ENCODE results near the gene MAGOH. TPM values are rescaled to one million over a fixed set of nuclear protein-coding genes. Genes with fewer than 3 reads are reported as not detected.
"Not testable (repeated sequence)": the region's sequence is repeated elsewhere in the genome, so short reads cannot be mapped to it uniquely, and the experiment has no call there.

MAGOH gene
- 33.9 and 55.8 TPM in 2 replicates for total RNA-seq (2014; rRNA removed; shearing (Covaris generic); ENCODE audit: low replicate concordance)

DNA sequence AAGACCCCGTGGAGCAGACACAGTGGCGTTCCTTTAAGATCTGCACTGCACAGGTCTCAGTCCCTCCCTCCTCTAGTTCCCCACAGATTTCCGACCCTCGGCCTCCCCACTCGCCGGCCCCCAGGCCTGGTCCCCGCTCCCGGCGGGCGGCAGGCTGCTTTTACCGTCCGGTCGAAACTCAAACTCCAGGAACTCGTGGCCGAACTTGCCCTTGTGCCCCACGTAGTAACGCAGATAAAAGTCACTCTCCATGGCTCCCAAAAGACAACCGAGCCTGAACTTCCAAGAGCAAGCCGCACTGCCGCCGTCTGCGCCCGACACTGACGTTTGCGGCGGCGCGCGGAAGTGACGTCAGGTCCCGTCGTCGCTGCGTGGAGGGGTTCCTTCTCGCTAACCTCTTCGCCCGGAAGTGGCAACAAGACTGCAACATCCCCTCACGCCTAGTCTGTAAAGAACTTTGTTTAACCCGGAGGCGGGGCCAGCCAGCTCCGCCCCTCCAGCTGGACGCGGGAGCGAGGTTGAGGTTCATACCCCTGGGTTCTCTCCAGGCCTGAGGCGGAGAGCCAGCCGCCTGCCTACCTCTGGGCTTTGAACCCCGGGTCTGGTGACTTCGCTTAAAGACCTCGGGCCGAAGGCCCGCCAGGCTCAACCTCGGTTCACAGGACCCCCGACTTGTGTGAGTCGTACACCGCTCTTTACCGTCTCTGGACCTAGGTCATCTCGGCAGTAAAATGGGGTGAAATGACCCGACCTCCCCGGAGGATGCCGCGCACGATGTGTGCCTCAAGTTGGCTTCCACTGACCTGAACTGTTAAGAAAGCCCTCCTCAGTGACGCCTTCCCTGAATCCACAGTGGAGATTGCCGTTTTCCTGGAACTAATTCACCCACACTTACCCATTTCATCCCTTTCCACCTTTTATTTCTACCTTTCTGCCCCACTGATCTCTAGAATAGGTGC lies at the start of gene MAGOH:
TSS of gene MAGOH (minus strand) at position 322 of the 959 bp plus-strand sequence. CDS start at position 252, 70 bp downstream.
- in situ Hi-C loops (cut with HindIII; ENCODE audit: low pct_unique_long_range_greater_than_20kb, low sequenced_read_pairs) = no loop called here
- peak; percentile 91 for DNase-seq (ENCODE audit: low read depth)

- no peak for DNase-seq (ENCODE audit: low read depth)
- in situ Hi-C loops (cut with HindIII; ENCODE audit: low pct_unique_long_range_greater_than_20kb, low sequenced_read_pairs) = no loop called here
Measured at GRCh38 chr1:53286955-53287354, 48.6 kb upstream of the MAGOH start.

DNA sequence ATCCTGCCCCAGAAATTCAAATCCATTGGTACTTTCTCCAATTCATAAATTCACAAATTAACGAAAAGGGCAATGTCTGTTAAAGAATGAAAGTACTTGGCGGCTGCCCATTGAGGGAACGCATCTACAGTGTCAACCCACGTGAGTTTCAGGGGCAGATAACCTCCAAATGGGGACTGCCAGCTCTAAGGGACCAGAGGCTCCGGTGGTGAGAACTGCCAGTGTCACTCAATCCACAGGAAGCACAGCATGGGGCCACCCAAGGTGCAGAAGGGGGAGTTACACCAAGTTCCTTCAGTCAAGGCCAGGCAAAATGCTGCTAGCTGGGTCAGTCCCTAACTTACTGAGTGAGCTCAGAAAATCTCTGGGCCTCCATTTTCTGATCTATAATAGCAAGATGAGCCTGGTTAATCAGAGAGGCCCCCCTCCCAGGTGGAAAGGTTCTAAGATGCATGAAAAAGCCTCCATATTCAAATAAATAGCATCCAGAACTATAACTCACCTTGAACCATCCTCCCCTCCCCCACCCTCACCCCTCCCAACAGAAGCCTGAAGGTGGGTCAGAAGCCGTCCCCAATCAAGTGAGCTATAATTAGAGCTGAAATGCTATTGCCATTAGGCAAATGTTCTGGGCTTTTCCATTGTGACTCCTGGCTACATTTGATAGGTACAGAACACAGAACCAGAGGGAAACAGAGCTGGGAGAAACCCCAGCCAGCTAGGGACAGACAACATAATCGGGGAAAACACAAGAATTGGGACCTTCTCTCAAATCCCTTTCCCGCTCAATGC lies 47.8 kb upstream of the MAGOH start:
- DNase-seq (ENCODE audit: low read depth) = no peak
- in situ Hi-C loops (cut with HindIII; ENCODE audit: low pct_unique_long_range_greater_than_20kb, low sequenced_read_pairs) = no loop called here

- no peak for DNase-seq (ENCODE audit: low read depth)
- in situ Hi-C loops (cut with HindIII; ENCODE audit: low pct_unique_long_range_greater_than_20kb, low sequenced_read_pairs) = no loop called here
Measured at GRCh38 chr1:53285546-53285945, 47.2 kb upstream of the MAGOH start.

GRCh38 chr1:53284224-53285020 lies 46.1 kb upstream of the MAGOH start:
- no peak for DNase-seq (ENCODE audit: low read depth)
- in situ Hi-C loops (cut with HindIII; ENCODE audit: low pct_unique_long_range_greater_than_20kb, low sequenced_read_pairs) = no loop called here

DNA sequence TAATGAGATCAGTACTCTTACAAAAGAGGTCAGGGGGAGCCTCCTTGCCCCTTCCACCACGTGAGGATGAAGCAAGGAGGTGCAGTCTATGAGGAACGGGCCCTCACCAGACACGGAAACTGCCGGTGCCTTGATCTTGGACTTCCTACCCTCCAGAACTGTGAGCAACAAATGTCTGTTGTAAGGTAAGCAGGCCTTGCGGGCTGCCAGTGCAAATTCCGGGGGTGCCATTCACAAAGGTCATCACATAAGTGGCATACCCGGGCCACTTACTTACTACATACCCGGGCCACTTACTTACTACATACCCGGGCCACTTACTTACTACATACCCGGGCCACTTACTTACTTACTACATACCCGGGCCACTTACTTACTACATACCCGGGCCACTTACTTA lies 44.8 kb upstream of the MAGOH start:
- DNase-seq (ENCODE audit: low read depth); in situ Hi-C loops (cut with HindIII; ENCODE audit: low pct_unique_long_range_greater_than_20kb, low sequenced_read_pairs): not testable (repeated sequence)

- in situ Hi-C loops (cut with HindIII; ENCODE audit: low pct_unique_long_range_greater_than_20kb, low sequenced_read_pairs) = no loop called here
- no peak for DNase-seq (ENCODE audit: low read depth)
Measured at GRCh38 chr1:53281133-53281532, 42.8 kb upstream of the MAGOH start.

- in situ Hi-C loops (cut with HindIII; ENCODE audit: low pct_unique_long_range_greater_than_20kb, low sequenced_read_pairs) = no loop called here
Measured at GRCh38 chr1:53280496-53280895, 42.2 kb upstream of the MAGOH start.

DNA sequence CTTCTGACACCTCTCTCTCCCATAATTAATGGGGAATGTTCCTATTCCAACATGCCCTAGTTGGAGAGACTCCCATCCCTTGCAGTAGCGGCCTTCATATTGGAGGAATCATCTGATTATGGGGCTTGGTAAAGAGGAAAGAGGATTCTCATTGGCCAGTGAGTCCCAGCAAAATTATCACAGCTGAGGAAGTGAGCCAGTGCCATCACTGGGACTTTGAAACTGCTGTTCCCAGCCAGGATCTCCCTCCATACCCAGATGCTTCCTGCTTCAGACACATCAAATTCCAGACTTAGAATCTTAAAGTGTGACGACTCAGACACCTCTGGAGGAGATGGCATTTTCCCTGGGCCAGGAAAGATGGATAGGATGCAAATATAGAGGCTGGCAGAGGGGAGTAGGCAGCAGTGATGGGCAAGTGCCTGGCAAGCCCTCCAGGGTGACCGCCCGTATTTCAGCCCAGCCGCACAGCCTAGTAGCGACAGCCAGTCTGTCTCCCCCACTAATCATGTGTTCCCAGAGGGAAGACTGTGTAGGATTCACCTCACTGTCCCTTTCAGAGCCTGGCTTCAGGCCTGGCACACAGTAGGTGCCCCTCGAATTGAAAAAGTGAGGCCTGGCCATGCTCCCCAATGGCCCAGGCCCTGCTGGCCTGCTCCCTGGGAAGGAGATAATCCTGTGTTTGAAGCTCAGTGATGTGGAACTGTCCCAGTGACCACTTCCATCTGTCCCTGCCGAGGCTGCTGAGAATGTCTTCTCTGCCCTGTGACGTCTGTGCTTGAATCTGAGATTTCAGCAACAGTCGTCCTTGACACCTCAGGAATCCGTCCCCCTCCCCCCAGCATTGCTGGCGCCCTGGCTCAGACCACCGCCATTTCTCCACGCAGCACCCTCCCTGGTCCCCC lies 41.2 kb upstream of the MAGOH start:
- in situ Hi-C loops (cut with HindIII; ENCODE audit: low pct_unique_long_range_greater_than_20kb, low sequenced_read_pairs) = no loop called here

More at GRCh38 chr1:53280496-53280895, 42.2 kb upstream of the MAGOH start:
- no peak for DNase-seq (ENCODE audit: low read depth)

DNA sequence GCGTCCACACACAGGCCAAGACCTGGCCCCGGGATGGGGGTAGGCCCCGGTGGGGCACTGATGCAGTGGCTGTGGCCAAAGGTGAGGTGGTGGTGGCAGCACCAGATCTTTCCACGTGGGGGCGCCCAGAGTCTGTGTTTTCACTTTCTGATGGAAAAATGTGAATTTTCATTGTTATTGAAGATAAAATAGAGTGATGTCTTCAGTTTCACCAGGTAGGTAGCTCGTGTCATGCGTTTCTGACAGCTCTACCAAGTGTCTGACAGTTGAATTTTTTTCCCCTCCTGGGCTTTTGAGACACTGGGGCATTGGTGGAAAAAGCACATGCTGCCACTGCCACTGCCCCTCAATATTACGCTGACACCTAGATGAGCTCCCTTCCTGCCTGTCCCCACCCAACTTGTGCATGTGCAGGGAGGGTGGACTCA lies 40.0 kb upstream of the MAGOH start:
- DNase-seq (ENCODE audit: low read depth) = peak; percentile 19
- in situ Hi-C loops (cut with HindIII; ENCODE audit: low pct_unique_long_range_greater_than_20kb, low sequenced_read_pairs) = no loop called here

More for the DNA sequence above, 41.2 kb upstream of the MAGOH start:
- no peak for DNase-seq (ENCODE audit: low read depth)

DNA sequence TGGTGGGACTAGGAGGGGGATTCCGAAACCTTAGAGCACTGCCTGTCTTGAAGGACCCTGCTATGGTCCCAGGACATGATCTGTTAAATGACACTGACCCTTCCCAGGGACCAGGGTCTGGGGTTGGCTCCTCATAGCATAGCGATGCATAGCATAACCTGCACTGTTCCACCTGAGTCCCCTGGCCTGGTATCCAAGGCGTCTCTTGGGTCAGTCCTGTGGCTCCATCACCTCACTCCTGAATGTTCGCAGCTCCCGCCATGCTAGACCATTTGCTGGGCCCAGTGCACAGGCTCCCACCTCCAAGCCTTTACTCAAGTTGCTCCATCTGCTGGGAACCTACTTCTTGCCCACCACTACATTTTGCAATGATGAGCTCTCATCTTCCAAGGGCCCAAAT lies 39.0 kb upstream of the MAGOH start:
- in situ Hi-C loops (cut with HindIII; ENCODE audit: low pct_unique_long_range_greater_than_20kb, low sequenced_read_pairs) = no loop called here
- no peak for DNase-seq (ENCODE audit: low read depth)

DNA sequence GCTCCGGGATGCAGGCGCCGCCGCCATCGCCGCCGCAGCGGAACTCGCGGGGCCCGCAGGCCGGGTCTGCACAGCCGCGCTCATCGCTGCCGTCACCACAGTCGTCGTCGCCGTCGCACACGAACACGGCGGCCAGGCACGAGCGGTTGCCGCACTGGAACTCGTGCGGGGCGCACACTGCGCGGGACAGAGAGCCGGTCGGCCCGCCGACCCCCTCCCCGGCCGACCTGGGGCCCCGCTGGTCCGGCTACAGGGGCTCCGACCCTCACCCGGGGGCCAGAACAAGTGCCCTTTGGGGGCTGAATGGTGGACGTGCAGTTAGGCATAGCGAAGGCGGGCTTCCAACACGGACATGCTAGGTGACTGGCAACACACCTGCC lies 38.6 kb upstream of the MAGOH start:
- in situ Hi-C loops (cut with HindIII; ENCODE audit: low pct_unique_long_range_greater_than_20kb, low sequenced_read_pairs) = no loop called here
- no peak for DNase-seq (ENCODE audit: low read depth)

DNA sequence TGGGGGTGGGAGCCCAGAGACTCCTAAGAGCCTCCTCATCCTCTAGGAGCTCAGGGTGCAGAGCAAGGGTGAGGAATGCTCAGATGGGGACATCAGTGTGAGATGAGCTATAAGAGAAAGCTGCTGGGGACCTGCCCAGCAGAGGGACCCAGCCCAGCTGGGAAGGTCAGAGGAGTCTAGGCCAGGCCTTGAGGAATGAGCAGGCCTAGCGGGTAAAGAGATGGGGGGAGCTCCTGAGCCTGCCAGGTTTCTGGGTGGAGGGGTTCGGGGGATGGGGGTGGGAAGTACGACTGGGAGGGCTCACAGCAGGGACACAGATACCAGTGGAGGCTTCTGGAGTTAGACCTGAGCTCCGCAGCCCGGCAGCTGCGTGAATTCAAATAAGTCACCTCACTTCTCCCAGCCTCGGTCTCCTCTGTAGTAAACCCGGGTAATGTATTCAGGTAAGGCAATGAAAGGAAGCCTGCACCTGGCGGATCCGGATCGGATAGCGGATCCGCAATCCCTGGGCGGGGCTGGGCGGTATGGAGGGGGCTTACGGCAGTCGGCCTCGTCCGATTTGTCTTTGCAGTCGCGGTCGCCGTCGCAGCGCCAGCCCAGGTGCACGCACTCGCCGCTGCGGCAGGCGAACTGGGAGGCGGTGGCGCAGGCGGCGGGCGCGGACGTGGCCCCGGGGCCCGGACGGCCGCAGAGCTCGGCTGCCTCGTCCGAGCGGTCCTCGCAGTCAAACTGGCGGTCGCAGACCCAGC lies 38.0 kb upstream of the MAGOH start:
- DNase-seq (ENCODE audit: low read depth) = no peak
- in situ Hi-C loops (cut with HindIII; ENCODE audit: low pct_unique_long_range_greater_than_20kb, low sequenced_read_pairs) = no loop called here

DNA sequence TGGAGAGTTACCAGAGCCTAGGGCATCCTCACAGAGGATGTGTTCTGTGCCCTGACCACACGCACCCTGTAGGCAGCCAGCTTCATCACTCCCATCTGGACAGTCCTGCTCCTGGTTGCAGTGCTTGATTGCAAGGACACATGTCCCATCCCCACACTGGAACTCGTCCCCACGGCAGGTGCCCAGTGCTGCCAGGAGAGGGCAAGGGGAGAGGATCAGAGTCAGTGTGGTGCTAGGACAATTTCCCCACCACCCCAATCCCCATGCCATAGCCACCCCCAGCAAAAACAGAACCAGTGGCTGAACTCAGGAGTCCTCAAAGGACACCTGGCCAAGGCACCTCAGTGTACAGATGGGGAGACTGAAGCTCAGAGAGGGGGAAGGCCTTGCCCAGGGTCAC lies 37.2 kb upstream of the MAGOH start:
- in situ Hi-C loops (cut with HindIII; ENCODE audit: low pct_unique_long_range_greater_than_20kb, low sequenced_read_pairs) = no loop called here
- DNase-seq (ENCODE audit: low read depth) = no peak

GRCh38 chr1:53274541-53275185 lies 36.3 kb upstream of the MAGOH start:
- DNase-seq (ENCODE audit: low read depth) = no peak
- in situ Hi-C loops (cut with HindIII; ENCODE audit: low pct_unique_long_range_greater_than_20kb, low sequenced_read_pairs) = no loop called here

- in situ Hi-C loops (cut with HindIII; ENCODE audit: low pct_unique_long_range_greater_than_20kb, low sequenced_read_pairs) = no loop called here
- no peak for DNase-seq (ENCODE audit: low read depth)
Measured at GRCh38 chr1:53274026-53274425, 35.7 kb upstream of the MAGOH start.
